B cell (primary cell): ENCODE data around the gene VWA5B1. TPM values are rescaled to one million over a fixed set of nuclear protein-coding genes. Genes with fewer than 3 reads are reported as not detected.

Source experiments
- ATAC-seq: fragments of 200-7000 bp; cut with Tn5 transposase; one replicate; pipeline ENCODE4 v1.10.0; 2021; ENCODE audit warnings: low read depth, mild to moderate bottlenecking, moderate number of reproducible peaks, moderate library complexity
- CTCF ChIA-PET: fragments of 350-600 bp; sonication (Branson Sonifier 250); formaldehyde crosslinking; loops from one replicate; lab custom pipeline; 2021; ENCODE audit warnings: antibody characterized with exemption, inconsistent platforms; lab: Charles Lee
- POLR2A ChIA-PET: fragments of 350-600 bp; sonication (Branson Sonifier 250); formaldehyde crosslinking; loops from one replicate; lab custom pipeline; 2021; ENCODE audit warnings: antibody characterized with exemption; lab: Charles Lee
- DNase-seq: peaks from one replicate; pipeline ENCODE4 v3.0.0; 2013
- H2AFZ ChIP-seq: 2 replicates; pipeline ENCODE4 v1.6.1; 2012; ENCODE audit warnings: mild to moderate bottlenecking, low read depth, low read length; ENCODE audit not compliant: insufficient read depth, poor library complexity, severe bottlenecking
- H3K27ac ChIP-seq, 2 donors: 1 replicate in 1 of 2; 2 replicates in 1 of 2; pipeline ENCODE4 v1.5.1; 2012 to 2013; ENCODE audit warnings: low read length in 2 of 2, mild to moderate bottlenecking in 2 of 2, moderate library complexity in 1 of 2
- H3K27me3 ChIP-seq, 4 experiments: fragments of 200-600 bp in 1 of 4; sonication (generic) in 1 of 4; replicated peaks in 1 of 4; 1 replicate in 2 of 4; 2 replicates in 2 of 4; pipeline versions ENCODE4 v1.6.1 to v1.7.0; 2013 to 2016; ENCODE audit warnings: low read length in 3 of 4, mild to moderate bottlenecking in 2 of 4, mixed read lengths in 1 of 4, moderate library complexity in 1 of 4; ENCODE audit not compliant: insufficient read depth in 4 of 4, control insufficient read depth in 3 of 4; ENCODE audit errors: control extremely low read depth in 1 of 4
- H3K36me3 ChIP-seq, 2 experiments: replicated peaks in 1 of 2; 1 replicate in 1 of 2; 2 replicates in 1 of 2; pipeline versions ENCODE4 v1.6.1 to v1.7.1; 2013; ENCODE audit warnings: low read length in 1 of 2; ENCODE audit not compliant: insufficient read depth in 2 of 2, control insufficient read depth in 1 of 2; ENCODE audit errors: control extremely low read depth in 1 of 2, extremely low read depth in 1 of 2
- H3K4me1 ChIP-seq, 2 donors: fragments of 200-600 bp in 1 of 2; sonication (generic) in 1 of 2; 1 replicate in 1 of 2; 2 replicates in 1 of 2; pipeline versions ENCODE4 v1.5.1 to v1.6.1; 2013 to 2017; ENCODE audit warnings: low read length in 2 of 2; ENCODE audit not compliant: control insufficient read depth in 2 of 2, insufficient read depth in 2 of 2
- H3K4me2 ChIP-seq: replicated peaks from 2 replicates; pipeline ENCODE3; 2012; ENCODE audit warnings: mild to moderate bottlenecking, low read depth, low read length; ENCODE audit not compliant: poor library complexity, severe bottlenecking
- H3K4me3 ChIP-seq, 5 experiments: fragments of 200-600 bp in 1 of 5; sonication (generic) in 1 of 5; 1 replicate in 3 of 5; 2 replicates in 2 of 5; pipeline versions ENCODE4 v1.5.1 to v1.7.0; 2011 to 2016; ENCODE audit warnings: low read length in 4 of 5, mild to moderate bottlenecking in 4 of 5, low read depth in 2 of 5, control low read depth in 1 of 5, moderate library complexity in 1 of 5; ENCODE audit not compliant: insufficient read depth in 1 of 5; ENCODE audit errors: control extremely low read depth in 1 of 5, extremely low read depth in 1 of 5
- H3K79me2 ChIP-seq: fragments of 200-600 bp; sonication (generic); one replicate; pipeline ENCODE4 v1.6.0; 2016; ENCODE audit warnings: low read length; ENCODE audit not compliant: control insufficient read depth, insufficient read depth
- H3K9ac ChIP-seq: fragments of 200-600 bp; sonication (generic); 2 replicates; pipeline ENCODE4 v1.6.1; 2017; ENCODE audit warnings: mild to moderate bottlenecking, low read length, moderate library complexity
- H3K9me3 ChIP-seq, 3 donors: one replicate each; pipeline versions ENCODE4 v1.6.1 to v1.7.1; 2013; ENCODE audit warnings: low read length in 2 of 3; ENCODE audit not compliant: control insufficient read depth in 2 of 3, insufficient read depth in 1 of 3; ENCODE audit errors: control extremely low read depth in 1 of 3
- H4K20me1 ChIP-seq: 2 replicates; pipeline ENCODE4 v1.6.0; 2012; ENCODE audit warnings: mild to moderate bottlenecking, low read length; ENCODE audit not compliant: insufficient read depth, control insufficient read depth, poor library complexity, severe bottlenecking
- H3K27ac Mint-ChIP-seq: one replicate; pipeline ENCODE4 v1.8.0; 2021; ENCODE audit warnings: mixed read lengths
- H3K27me3 Mint-ChIP-seq: one replicate; pipeline ENCODE4 v1.8.0; 2021; ENCODE audit warnings: mixed read lengths
- H3K4me1 Mint-ChIP-seq: one replicate; pipeline ENCODE4 v1.8.0; 2021; ENCODE audit warnings: mixed read lengths
- H3K4me3 Mint-ChIP-seq: one replicate; pipeline ENCODE4 v1.8.0; 2021; ENCODE audit warnings: mixed read lengths
- H3K9me3 Mint-ChIP-seq: one replicate; pipeline ENCODE4 v1.8.0; 2022; ENCODE audit warnings: mixed read lengths; ENCODE audit not compliant: insufficient read depth
- EZH2 ChIP-seq: IDR thresholded peaks from 2 replicates; pipeline ENCODE4 v1.6.1; 2012; ENCODE audit warnings: borderline replicate concordance, low read depth, mild to moderate bottlenecking, moderate library complexity, low read length; ENCODE audit not compliant: insufficient read depth, poor library complexity, severe bottlenecking
- WGBS: methylation state at CpG from one replicate; pipeline ENCODE4 v1.1.5; 2013; ENCODE audit warnings: missing lambda C conversion rate; ENCODE audit not compliant: insufficient coverage; 5-methylcytosine and 5-hydroxymethylcytosine counted together
- intact Hi-C: fragments of 100-400 bp; cut with micrococcal nuclease; formaldehyde crosslinking; loops from one replicate; pipeline ENCODE4 v1.10.0; 2022
- polyA plus RNA-seq: library from polyadenylated mRNA; depleted of rRNA; stranded (reverse); fragments of >200 nt; gene quantifications from 2 replicates; pipeline ENCODE4 v1.2.3, GENCODE V29; 2012
- total RNA-seq, 2 donors: library from RNA; stranded (reverse); fragments of 120-200 nt in 1 of 2; gene quantifications; 1 replicate in 1 of 2; 2 replicates in 1 of 2; pipeline versions ENCODE4 v1.2.3 to v1.2.4, GENCODE V29; 2013 to 2022
- TF ChIP-seq, protein P1 (sequence below): fragments of 200-600 bp; IDR thresholded peaks from one replicate; pipeline ENCODE4 v1.8.0; 2022; ENCODE audit warnings: antibody characterized with exemption, mild to moderate bottlenecking

VWA5B1 gene
- total and polyA plus RNA-seq, 2 donors (not counting 1 experiment from before 2014, with no cell fraction given) = not detected

DNA sequence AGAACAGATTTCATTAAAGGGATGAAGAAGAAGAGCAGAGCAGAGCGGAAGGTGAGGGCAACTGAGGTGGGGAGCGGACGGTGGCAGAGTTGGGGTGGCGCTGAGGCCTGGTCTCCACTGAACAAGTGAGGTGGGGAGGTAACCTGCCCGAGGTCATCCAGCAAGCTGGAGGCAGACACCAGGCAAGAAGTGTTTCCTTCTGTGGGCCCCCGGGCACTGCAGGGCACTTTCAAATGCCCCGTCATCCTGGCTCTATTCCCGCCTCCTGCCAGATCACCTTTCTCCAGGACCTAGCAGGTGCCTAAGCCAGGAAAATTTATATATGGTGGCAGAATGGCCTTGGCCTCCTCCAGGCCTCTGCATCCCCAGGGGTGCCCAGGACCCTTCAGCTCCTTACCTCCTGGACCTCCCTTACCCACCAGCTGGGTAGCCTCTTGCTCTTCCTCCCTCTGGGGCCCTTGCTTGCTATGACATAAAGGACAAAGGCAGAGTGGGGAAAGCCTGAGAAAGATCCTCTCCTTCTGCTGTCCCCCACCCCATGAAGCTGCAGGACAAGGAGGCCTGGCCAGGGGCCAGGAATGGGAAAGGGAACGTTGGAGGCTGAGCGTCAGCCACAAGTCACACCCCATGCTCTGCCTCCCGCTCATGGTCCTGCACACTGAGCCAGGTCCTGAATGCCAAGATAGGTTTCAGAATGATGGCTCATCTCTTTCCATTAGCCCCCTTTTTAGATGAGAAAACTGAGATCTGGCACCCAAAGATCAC is 29.0 kb downstream of the VWA5B1 start:
- no peak overlapping the region for H3K27ac ChIP-seq
- peaks cover 8% of the 10 kb centered on the region for H3K4me1 Mint-ChIP-seq
- peaks cover 5 to 8% of the 10 kb centered on the region in 2 donors for H3K4me1 ChIP-seq
- DNase-seq = no peak
- no peaks in the 10 kb centered on the region for H4K20me1 ChIP-seq
- intact Hi-C loops = no loop called here
- H3K4me2 ChIP-seq = no peak overlapping the region
- peaks cover 0 to 13% (median 0%) of the 10 kb centered on the region in 4 experiments for H3K27me3 ChIP-seq
- H3K27ac Mint-ChIP-seq = no peak overlapping the region
- TF ChIP-seq, protein P1, sequence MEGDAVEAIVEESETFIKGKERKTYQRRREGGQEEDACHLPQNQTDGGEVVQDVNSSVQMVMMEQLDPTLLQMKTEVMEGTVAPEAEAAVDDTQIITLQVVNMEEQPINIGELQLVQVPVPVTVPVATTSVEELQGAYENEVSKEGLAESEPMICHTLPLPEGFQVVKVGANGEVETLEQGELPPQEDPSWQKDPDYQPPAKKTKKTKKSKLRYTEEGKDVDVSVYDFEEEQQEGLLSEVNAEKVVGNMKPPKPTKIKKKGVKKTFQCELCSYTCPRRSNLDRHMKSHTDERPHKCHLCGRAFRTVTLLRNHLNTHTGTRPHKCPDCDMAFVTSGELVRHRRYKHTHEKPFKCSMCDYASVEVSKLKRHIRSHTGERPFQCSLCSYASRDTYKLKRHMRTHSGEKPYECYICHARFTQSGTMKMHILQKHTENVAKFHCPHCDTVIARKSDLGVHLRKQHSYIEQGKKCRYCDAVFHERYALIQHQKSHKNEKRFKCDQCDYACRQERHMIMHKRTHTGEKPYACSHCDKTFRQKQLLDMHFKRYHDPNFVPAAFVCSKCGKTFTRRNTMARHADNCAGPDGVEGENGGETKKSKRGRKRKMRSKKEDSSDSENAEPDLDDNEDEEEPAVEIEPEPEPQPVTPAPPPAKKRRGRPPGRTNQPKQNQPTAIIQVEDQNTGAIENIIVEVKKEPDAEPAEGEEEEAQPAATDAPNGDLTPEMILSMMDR = no peak
- TF ChIP-seq EZH2 = no peak
- peaks cover 0 to 5% (median 0%) of the 10 kb centered on the region in 3 donors for H3K9me3 ChIP-seq
- H3K27me3 Mint-ChIP-seq = peaks cover 28% of the 10 kb centered on the region
- CTCF ChIA-PET = no interaction called here
- 90% methylated on average over 11 of the region's 11 CpGs for WGBS
- no peaks in the 10 kb centered on the region for H3K36me3 ChIP-seq
- POLR2A ChIA-PET = no interaction called here
- H3K79me2 ChIP-seq = no peaks in the 10 kb centered on the region
- H3K9me3 Mint-ChIP-seq = no peaks in the 10 kb centered on the region
- H3K9ac ChIP-seq = no peak overlapping the region
- ATAC-seq = no peak
- no peak overlapping the region for H2AFZ ChIP-seq
- no peak overlapping the region for H3K4me3 Mint-ChIP-seq
- H3K4me3 ChIP-seq = no peak overlapping the region

DNA sequence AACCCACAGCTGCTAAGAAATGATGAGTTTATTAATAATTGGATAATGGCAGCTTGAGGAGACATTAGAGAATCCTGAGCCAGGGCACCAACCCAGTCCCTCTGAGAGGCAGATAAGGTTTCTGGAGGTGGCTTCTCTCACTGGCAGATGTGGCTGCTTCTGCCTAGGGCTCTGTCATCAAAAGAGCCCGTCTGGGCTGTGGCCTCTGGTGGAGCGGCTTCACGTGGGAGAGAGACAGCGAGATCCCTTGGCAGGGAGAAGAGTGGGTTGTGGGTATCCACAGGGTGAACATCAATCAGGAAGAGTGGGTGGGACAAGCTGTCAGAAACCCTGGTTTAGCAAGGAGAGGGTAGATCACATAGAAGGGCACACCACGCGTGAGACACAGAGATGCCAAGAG is 30.0 kb downstream of the VWA5B1 start:
- intact Hi-C loops = no loop called here
- ChIA-PET CTCF (no interaction called here), POLR2A (no interaction called here)
- Histone ChIP-seq H3K79me2 (no peaks in the 10 kb centered on the region), H3K27ac (no peak overlapping the region), H2AFZ (no peak overlapping the region), H3K27me3 (peaks cover 0 to 13% (median 0%) of the 10 kb centered on the region in 4 experiments), H3K9ac (no peak overlapping the region), H3K4me3 (no peak overlapping the region), H3K9me3 (peaks cover 0 to 5% (median 0%) of the 10 kb centered on the region in 3 donors), H3K36me3 (no peaks in the 10 kb centered on the region), H3K4me2 (no peak overlapping the region), H3K4me1 (peaks cover 5 to 8% of the 10 kb centered on the region in 2 donors), H4K20me1 (no peaks in the 10 kb centered on the region)
- Mint-ChIP-seq H3K4me1 (peaks cover 8% of the 10 kb centered on the region), H3K9me3 (no peaks in the 10 kb centered on the region), H3K27ac (no peak overlapping the region), H3K27me3 (peaks cover 25% of the 10 kb centered on the region), H3K4me3 (no peak overlapping the region)
- DNase-seq = no peak
- 86% methylated on average over 6 of the region's 6 CpGs for WGBS
- ATAC-seq = no peak
- no peak for TF ChIP-seq EZH2
- TF ChIP-seq, protein P1 = no peak
